HepG2 (cell line): Measurements from ENCODE around the gene CNTRL. TPM values are rescaled to one million over a fixed set of nuclear protein-coding genes. Genes with fewer than 3 reads are reported as not detected.

Experiments
- ARNTL ChIP-seq: sonication (generic); formaldehyde crosslinking; IDR thresholded peaks from 2 replicates; pipeline ENCODE4 v1.4.0; 2020; ENCODE audit warnings: mild to moderate bottlenecking, missing genetic modification reagents
- ATF6 ChIP-seq: sonication (generic); formaldehyde crosslinking; conservative IDR thresholded peaks from 2 replicates; pipeline ENCODE4 v1.4.0; 2020; ENCODE audit warnings: missing genetic modification reagents
- ETV5 ChIP-seq: IDR thresholded peaks from 2 replicates; pipeline ENCODE4 v1.6.1; 2018; ENCODE audit warnings: missing biosample characterization, missing genetic modification reagents, inconsistent platforms, borderline replicate concordance
- FOSL1 ChIP-seq: sonication (generic); formaldehyde crosslinking; IDR thresholded peaks from 2 replicates; pipeline ENCODE4 v1.9.0; 2021; ENCODE audit warnings: missing genetic modification reagents, borderline replicate concordance
- GZF1 ChIP-seq: sonication (generic); formaldehyde crosslinking; IDR thresholded peaks from 2 replicates; pipeline ENCODE4 v1.5.1; 2020; ENCODE audit warnings: mild to moderate bottlenecking, missing genetic modification reagents
- MATR3 ChIP-seq: sonication (generic); formaldehyde crosslinking; IDR thresholded peaks from 2 replicates; pipeline ENCODE4 v1.4.0; 2020; ENCODE audit warnings: missing genetic modification reagents
- REL ChIP-seq: sonication (generic); formaldehyde crosslinking; conservative IDR thresholded peaks from 2 replicates; pipeline ENCODE4 v1.8.0; 2022; ENCODE audit warnings: mild to moderate bottlenecking, missing genetic modification reagents, moderate library complexity
- SNAPC4 ChIP-seq: sonication (generic); formaldehyde crosslinking; IDR thresholded peaks from 2 replicates; pipeline ENCODE4 v1.4.0; 2020; ENCODE audit warnings: mild to moderate bottlenecking, missing genetic modification reagents
- SRSF1 ChIP-seq: fragments of 200-400 bp; formaldehyde crosslinking; optimal IDR thresholded peaks from 2 replicates; pipeline ENCODE3; 2017; ENCODE audit warnings: mild to moderate bottlenecking, low read depth, low read length, moderate library complexity
- U2AF2 ChIP-seq: fragments of 200-400 bp; formaldehyde crosslinking; IDR thresholded peaks from 2 replicates; pipeline ENCODE4 v1.6.1; 2017; ENCODE audit warnings: low read depth, mild to moderate bottlenecking, low read length
- ZFP36 ChIP-seq: fragments of 150-350 bp; IDR thresholded peaks from 2 replicates; pipeline ENCODE4 v1.6.1; 2018; ENCODE audit warnings: borderline replicate concordance, low read length, low read depth; ENCODE audit not compliant: partially characterized antibody
- ZFP82 ChIP-seq: sonication (generic); formaldehyde crosslinking; IDR thresholded peaks from 2 replicates; pipeline ENCODE4 v1.5.1; 2020; ENCODE audit warnings: mild to moderate bottlenecking, missing genetic modification reagents, borderline replicate concordance
- ZNF430 ChIP-seq: sonication (generic); formaldehyde crosslinking; IDR thresholded peaks from 2 replicates; pipeline ENCODE4 v1.9.0; 2021; ENCODE audit warnings: mild to moderate bottlenecking, missing genetic modification reagents
- ZNF546 ChIP-seq: sonication (generic); formaldehyde crosslinking; conservative IDR thresholded peaks from 2 replicates; pipeline ENCODE4 v1.8.1; 2023; ENCODE audit warnings: mild to moderate bottlenecking, missing genetic modification reagents
- ZNF570 ChIP-seq: sonication (generic); formaldehyde crosslinking; IDR thresholded peaks from 2 replicates; pipeline ENCODE4 v1.4.0; 2020; ENCODE audit warnings: mild to moderate bottlenecking, missing genetic modification reagents, borderline replicate concordance
- ZNF784 ChIP-seq: sonication (generic); formaldehyde crosslinking; IDR thresholded peaks from 2 replicates; pipeline ENCODE4 v1.5.1; 2020; ENCODE audit warnings: missing genetic modification reagents, mild to moderate bottlenecking, borderline replicate concordance
- polyA plus RNA-seq, 8 experiments: library from polyadenylated mRNA; depleted of rRNA in 3 of 8; stranded (reverse) in 7 of 8; unstranded in 1 of 8; fragments of >200 nt; fragmentation: Illumina TruSeq in 4 of 8; extraction: Trizol in 4 of 8; gene quantifications; 2 replicates each; pipeline versions ENCODE4 v1.2.1 to v1.2.3, GENCODE V29; 2011 to 2016; ENCODE audit warnings: low read depth in 4 of 8, missing spikeins in 1 of 8, mixed read lengths in 1 of 8; ENCODE audit not compliant: insufficient read depth in 1 of 8
- total RNA-seq, 5 experiments: library from RNA; depleted of rRNA; stranded (reverse); fragments of >200 nt; fragmentation: Illumina TruSeq; extraction: Trizol; gene quantifications; 2 replicates each; pipeline ENCODE4 v1.2.3, GENCODE V29; 2016; ENCODE audit warnings: low read depth in 1 of 5
- TF ChIP-seq, protein P1 (sequence below): sonication (generic); formaldehyde crosslinking; IDR thresholded peaks from 2 replicates; pipeline ENCODE4 v1.4.0; 2020; ENCODE audit warnings: missing genetic modification reagents, low read depth, mild to moderate bottlenecking, borderline replicate concordance
- TF ChIP-seq, protein P2 (sequence below): sonication (generic); formaldehyde crosslinking; IDR thresholded peaks from 2 replicates; pipeline ENCODE4 v1.4.0; 2020; ENCODE audit warnings: mild to moderate bottlenecking, missing genetic modification reagents

The CNTRL gene
- total and polyA plus RNA-seq, 2 of the 13 experiments (the other 11 are each of a cell fraction or from before 2014, with no cell fraction given): 7.5 to 11.8 TPM

- TF ChIP-seq ZFP82 (no peak), ATF6 (no peak), ARNTL (peak; percentile 37; the same call in 1 of the 2 replicates), FOSL1 (CRISPR knock-in tag) (no peak), ZNF570 (CRISPR knock-in tag) (no peak), GZF1 (CRISPR knock-in tag) (no peak), ZFP36 (no peak), SNAPC4 (CRISPR knock-in tag) (no peak), REL (CRISPR knock-in tag) (peak; percentile 81; the same call in 1 of the 2 replicates), U2AF2 (no peak), MATR3 (CRISPR knock-in tag) (no peak), ZNF784 (CRISPR knock-in tag) (no peak), ZNF430 (CRISPR knock-in tag) (peak; percentile 50; the same call in 1 of the 2 replicates), SRSF1 (peak; percentile 92), ETV5 (peak; percentile 62), ZNF546 (CRISPR knock-in tag) (no peak)
- TF ChIP-seq, protein P1, sequence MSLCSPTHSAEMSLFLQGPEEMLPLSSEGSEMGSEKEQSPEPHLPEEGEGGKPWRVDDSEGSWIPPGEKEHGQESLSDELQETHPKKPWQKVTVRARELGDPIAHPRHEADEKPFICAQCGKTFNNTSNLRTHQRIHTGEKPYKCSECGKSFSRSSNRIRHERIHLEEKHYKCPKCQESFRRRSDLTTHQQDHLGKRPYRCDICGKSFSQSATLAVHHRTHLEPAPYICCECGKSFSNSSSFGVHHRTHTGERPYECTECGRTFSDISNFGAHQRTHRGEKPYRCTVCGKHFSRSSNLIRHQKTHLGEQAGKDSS (CRISPR knock-in tag): 0 out of 2 replicates have a peak, but pooled peaks have one; percentile 16
- TF ChIP-seq, protein P2, sequence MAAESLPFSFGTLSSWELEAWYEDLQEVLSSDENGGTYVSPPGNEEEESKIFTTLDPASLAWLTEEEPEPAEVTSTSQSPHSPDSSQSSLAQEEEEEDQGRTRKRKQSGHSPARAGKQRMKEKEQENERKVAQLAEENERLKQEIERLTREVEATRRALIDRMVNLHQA (CRISPR knock-in tag): no peak
Measured at GRCh38 chr9:121201738-121202533, 127.2 kb downstream of the CNTRL start, which contains the start of gene RAB14 (continued).
